GM21737 (cell line): ENCODE measurements around the gene CAPS.
"Not testable (repeated sequence)": the region's sequence is repeated elsewhere in the genome, so short reads cannot be mapped to it uniquely, and the experiment has no call there.

ENCODE experiments used
- ATAC-seq: cut with Tn5 transposase; IDR thresholded peaks from one replicate; pipeline ENCODE4 v1.9.1; 2021; ENCODE audit warnings: mild to moderate bottlenecking, moderate library complexity; ENCODE audit not compliant: unreplicated experiment

The CAPS gene

DNA sequence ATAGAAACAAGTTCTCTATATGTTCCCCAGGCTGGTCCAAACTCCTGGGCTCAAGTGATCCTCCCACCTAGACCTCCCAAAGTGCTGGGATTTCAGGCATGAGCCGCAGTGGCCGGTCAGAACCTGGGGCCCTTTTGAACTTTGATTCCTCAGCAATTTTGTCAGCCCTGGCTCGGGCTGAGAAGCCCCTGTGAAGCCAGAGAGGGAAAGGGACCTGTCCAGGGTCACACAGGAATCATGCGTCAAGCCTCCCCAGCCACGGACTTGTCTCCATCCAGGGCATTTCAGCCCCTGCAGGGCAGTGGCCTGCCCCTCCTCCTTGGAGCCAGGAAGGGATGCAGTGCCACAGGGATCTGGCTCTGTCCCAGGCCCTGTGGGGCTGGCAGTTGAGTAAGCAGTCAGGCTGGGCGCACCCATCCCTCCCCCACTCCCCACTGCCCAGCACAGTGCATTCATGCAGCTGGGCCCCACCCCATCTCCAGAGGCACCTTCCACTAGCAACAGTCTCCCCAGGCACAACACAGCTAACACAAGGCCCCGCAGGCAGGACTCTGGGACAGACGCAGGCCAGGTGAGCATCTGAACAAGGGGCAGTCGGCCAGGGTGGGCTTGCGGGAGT lies at the start of gene CAPS:
TSS of gene CAPS (plus strand) at position 516 of the 619 bp plus-strand sequence. CDS start 153 bp downstream, outside the sequence.
- ATAC-seq: no peak

DNA sequence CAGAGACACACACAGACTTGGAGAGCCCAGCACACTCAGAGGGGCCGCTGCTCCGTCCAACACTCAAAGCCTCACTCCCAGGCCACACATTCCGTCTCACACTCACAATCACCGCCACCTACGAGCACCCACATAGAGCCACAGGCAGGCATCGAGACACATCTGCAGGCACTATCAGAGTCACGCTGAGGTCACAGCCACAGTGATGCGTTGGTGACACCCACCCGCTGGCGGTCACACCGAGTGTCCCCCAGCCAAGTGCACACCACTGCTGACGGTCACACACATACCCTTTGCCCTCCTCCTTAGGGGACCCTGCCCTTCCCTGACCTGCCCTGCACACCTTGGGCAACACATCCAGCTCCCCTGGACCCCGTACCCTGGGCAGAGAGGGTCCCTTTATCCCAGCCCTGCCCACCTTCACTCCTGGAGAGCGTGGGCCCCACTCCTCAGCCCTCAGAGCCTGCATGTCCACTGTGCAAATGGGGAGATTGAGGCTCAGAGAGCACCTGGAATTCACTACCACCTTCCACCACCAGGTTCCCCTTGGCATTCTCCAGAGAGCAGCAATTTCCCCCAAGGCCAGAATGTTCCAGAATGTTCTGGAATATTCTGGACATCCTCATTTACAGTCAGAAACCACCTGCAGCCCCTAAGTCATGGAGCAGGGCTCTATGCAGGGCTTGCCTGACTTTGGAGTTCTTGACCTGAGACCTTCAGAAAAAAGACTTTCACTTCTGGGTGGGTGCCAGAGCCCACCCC lies 49.1 kb upstream of the CAPS start:
- no peak for ATAC-seq

DNA sequence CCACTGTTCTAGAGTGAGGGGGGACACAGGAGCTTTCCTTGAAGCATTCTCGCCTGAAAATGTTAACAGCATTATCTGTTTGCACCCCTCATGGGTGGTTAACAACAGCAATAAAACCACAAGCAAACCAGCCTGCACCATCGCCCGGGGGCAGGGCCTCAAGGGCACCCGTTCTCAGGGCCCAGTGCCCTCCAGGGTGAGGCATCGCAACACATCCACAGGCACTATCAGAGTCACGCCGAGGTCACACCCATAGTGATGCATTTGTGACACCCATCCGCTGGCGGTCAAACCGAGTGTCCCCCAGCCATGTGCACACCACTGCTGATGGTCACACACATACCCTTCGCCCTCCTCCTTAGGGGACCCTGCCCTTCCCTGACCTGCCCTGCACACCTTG lies 48.3 kb upstream of the CAPS start:
- ATAC-seq: no peak

DNA sequence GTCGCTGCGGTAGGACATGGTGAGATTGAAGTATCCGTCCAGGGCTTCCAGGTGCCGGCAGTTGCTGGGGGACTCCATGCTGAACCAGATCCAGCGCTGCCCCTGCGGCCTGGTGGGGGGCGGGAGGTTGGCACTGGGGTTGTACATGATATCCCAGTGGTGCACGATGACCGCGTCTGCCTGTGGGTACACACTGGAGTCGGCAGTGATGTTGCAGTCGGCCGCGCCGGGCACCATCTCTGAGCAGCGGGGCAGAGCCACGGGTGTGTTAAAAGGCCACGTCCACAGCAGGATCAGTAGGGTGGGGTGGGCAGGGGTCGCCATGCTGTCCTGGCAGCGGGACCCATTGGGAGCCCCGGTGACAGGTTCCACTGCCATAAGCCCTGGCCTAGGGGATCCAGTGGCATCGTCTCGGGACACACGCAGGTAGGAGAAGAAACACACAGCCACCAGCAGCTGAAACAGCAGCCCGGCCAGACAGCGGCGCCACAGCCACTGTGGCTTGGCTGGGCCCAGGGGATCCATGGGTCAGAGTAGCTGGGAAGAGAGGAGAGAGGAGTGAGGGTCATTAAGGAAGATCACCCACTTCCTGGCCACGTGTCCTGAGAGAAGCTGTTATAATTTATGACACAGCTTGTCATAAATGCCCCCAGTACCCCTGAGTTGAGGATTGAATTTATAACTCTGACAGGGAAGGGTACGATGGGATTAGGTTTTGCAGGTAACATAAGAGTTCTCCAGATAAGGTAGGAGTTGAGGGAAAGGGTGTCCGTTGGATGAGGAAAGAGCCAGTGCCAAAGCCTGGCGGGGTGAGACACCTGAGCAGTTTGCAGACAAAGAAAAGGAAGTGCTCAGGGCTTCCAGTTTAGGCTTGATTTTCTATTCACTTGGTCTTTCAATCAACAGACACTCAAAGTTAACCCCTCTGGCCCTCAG lies 46.6 kb upstream of the CAPS start:
- no peak for ATAC-seq

DNA sequence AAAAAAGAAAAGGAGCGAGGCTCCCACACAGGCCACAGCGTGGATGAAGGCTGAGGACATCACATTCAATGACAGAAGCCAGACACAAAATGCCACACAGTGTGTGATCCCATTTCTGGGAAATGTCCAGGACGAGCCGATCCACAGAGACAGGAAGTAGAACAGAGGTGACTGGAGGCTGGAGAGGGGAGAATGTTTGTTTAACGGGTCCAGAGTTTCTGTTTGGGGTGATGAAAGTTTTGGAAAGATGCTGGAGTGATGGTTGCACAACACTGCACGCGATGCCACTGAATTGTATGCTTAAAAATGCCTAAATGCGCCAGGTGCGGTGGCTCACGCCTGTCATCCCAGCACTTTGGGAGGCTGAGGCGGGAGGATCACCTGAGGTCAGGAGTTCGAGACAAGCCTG lies 43.1 kb upstream of the CAPS start:
- ATAC-seq: no peak

DNA sequence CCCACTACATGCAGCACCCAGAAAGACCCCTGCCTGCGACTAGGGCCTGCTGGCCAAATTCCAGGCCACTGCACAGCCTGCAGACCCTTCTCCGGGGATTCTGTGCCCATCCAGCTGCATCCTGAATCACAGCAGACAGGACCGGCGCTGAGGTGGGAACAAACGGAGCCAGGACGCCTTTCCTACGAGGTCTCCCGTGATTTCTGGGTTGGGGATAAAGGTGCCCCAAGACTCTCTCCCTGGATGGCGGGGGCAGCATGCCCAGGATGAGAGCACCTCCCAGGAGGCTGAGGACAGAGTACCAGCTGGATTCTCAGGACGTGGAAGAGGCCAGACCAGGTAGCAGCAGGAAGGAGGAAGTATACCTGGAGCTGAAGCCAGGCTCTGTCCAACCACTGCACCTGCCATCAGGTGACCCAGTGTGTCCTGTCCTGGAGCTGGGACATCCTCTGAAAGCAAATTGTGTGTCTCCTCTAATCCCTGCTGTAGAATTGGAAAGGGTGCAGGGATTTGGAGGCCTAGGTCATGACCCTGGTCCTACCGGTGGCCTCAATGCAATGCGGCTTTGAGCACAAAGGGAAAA lies 40.3 kb upstream of the CAPS start:
- no peak for ATAC-seq

DNA sequence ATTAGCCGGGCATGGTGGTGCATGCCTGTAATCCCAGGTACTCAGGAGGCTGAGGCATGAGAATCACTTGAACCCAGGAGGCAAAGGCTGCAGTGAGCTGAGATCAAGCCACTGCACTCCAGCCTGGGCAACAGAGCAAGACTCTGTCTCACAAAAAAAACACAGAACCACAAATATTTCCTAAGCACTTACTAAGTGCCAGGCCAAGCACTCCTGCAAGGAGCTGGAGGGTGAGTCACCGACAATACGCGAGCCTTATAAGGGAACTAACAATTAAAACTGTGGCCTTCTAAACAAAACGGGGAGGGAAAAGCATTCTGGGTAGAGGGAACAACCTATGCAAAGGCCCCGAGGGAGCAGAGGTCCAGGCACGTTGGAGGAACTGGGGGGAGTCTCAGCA lies 39.6 kb upstream of the CAPS start:
- ATAC-seq: not testable (repeated sequence)

DNA sequence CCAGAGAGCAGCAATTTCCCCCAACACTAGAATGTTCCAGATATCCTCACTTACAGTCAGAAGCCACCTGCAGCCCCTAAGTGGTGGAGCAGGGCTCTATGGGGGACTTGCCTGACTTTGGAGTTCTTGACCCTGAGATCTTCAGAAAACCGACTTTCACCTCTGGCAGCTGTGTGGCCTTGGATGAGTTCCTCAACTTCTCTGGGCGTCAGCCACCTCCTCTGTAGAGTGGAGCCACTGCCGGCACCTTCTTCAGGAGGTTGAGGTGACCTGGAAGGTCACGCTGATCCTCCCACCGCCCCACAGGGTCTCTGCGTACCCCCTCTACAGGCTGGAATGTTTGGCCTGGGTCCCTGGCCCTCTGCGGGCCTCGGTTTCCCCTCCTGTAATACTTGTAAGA lies 36.6 kb upstream of the CAPS start:
- ATAC-seq: no peak

DNA sequence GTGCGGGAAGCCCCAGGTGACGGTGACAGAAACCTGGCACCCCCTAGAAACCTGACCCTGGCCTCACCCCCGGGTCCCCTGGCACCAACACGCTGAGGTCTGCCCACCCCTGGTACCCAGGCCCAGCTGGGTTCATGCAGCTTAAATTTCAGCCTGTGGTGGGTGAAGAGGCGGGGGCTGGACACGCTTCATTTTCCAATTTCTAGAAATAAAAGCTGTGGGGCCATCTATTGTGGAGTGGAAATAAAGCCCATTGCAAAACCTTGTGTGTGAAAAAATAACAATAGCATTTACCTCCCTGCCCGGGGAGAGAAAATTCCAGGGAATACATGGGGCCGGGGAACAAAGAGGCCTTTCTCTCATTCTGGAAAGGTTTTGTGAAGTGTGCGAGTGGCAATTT lies 36.2 kb upstream of the CAPS start:
- no peak for ATAC-seq

DNA sequence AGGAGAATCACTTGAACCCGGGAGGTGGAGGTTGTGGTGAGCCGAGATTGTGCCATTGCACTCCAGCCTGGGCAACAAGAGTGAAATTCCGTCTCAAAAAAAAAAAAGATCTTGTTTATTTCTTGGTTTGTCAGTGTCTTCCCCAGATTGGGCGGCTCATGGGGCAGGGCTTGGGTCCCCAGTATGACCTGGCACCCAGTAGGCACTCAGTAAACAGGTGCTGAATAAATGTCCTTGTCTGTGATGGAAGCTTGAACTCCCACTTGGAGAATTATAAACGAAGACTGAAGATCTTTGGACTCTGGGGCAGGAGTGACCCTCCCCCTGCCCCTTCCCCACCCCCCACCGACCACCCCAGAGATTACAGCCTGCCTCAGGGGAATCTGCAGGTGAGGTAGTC lies 33.9 kb upstream of the CAPS start:
- ATAC-seq: no peak

DNA sequence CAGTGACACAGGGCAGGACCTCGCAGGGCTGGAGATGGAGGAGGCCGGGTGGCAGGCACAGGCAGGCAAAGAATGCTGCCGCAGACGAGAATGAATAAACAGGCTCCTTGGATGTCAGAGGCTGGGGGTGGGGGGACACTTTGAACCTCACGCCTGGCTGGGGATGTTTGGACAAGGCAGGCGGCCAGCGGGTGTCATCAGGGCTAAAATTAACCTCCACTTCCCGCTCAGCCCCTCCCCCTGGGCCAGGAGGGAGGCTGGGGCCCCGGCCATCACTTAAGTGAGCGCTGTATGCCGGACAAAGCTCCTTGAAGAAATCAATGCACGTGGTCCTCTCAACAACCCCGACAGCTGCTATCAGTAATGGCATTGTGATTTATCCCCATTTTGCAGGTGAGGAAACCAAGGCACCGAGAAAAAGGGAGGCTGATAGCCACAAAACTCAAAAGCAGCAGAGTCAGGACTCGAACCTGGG lies 33.4 kb upstream of the CAPS start:
- ATAC-seq: no peak

DNA sequence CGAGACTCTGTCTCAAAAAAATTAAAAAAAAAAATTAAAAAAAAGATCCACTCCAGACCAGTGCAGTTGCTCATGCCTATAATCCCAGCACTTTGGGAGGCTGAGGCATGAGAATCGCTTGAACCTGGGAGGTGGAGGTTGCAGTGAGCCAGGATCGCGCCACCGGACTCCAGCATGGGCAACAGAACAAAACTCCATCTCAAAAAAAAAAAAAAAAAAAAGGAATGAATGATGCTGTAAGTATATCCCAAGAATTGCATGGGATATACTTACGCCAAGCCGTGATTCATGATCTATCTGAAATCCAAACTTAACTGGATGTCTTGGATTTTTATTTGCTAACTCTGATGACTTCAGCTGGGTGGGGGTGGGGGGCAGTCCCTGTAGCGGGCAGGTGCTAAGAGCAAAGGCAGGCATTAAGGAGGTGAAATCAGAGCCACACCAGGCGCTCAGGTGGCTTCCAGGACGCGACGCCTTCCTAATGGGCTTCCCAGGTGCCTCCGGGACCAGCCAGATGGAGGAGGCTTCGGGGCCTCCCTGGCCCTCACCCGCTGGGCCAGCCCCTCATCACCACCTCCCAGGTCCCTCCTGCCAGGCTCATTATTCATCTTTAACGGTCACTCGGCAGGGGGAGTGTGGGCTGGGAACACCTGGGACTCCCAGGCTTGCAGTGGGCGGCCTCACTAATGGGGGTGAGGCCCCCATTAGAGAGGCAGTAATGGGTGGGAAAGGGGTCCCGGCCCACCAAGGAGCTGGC lies 32.3 kb upstream of the CAPS start:
- no peak for ATAC-seq

DNA sequence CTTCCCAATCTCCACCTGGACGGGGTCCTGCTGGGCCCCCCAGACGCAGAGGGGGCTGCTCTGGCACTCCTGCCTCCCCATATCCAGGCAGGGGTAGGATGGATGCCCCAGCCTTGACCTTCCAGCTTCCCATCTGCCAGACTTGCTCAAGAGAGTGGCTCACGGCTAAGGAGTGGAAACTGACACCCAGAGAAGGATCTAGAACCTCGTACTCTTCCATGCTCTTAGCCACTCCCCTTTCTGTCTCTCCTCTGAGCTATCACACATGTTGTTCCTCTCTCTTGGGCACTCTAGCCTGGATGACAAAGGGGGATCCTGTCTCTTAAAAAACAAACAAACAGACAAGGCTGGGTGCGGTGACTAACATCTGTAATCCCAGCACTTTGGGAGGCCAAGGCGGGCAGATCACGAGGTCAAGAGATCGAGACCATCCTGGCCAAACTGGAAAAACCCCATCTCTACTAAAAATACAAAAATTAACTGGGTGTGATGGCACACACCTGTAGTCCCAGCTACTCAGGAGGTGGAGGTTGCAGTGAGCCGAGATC lies 31.6 kb upstream of the CAPS start:
- ATAC-seq: no peak

DNA sequence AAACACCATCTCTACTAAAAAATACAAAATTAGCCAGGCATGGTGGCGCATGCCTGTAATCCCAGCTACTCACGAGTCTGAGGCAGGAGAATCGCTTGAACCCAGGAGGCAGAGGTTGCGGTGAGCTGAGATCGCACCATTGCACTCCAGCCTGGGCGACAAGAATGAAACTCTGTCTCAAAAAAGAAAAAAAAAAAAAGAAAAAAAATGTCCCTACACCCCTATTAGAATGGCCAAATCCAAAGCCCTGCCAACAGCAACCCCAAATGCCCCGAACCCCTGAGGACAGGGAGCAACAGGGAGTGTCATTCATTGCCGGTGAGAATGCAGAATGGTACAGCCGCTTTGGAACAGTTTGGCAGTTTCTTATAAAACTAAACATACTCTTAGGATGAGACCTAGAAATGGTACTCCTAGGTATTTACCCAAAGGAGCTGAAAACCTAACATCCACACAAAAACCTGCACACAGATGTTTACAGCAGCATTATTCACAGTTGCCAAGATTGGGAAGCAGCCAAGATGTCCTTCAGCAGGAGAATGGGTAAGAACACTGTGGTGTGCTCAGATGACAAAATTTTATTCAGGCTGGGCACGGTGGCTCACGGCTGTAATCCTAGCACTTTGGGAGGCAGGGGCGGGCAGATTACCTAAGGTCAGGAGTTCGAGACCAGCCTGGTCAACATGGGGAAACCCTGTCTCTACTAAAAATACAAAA lies 30.7 kb upstream of the CAPS start:
- not testable (repeated sequence) for ATAC-seq

DNA sequence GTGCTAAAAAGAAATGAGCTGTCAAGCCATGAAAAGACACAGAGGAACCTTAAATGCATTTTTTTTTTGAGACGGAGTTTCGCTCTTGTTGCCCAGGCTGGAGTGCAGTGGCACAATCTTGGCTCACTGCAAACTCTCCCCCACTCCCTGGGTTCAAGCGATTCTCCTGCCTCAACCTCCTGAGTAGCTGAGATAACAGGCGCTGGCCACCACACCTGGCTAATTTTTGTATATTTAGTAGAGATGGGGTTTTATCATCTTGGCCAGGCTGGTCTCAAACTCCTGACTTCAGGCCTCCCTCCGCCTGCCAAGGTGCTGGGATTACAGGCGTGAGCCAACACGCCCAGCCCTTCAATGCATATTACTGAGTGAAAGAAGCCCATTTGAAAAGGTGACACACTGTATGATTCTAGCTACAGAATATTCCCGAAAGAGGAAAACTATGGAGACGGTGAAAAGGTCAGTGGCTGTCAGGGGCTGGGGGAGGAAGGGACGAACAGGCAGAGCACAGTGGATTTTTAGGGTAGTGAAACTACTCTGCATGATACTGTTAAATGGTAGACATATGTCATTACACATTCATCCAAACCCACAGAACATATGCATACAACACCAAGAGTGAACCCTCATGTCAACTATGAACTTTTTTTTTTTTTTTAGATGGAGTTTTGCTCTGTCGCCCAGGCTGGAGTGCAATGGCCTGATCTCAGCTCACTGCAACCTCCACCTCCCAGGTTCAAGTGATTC lies 29.8 kb upstream of the CAPS start:
- ATAC-seq: not testable (repeated sequence)

DNA sequence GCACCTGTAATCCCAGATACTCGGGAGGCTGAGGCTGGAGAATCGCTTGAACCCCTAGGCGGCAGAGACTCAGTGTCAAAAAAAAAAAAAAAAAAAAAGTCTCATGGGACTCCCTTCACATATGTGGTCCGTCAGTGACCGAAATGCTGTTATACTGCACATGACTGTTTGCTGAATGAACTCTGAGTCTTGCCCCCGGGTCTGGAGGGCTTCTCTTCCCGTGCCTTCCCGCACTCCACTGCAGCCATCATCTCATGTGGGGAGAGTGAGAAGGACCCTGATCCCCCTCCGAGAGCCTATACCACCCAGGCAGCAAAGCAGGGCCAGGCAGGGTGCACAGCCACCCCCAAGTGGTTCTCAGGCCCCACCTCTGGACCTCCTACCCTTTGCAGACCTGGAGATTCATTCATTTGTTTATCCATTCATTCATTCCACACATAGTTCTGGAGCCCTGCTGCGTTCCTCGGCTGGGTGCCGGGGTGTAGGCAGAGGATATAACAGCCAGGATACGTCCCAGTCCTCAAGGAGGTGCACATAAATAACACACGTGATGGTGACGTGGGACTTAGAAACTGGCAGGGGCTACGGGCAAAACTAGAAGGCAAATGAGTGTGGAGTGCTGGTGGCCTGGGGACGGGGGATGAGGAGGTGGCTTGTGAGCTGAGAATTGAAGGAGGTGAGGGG lies 24.6 kb upstream of the CAPS start:
- no peak for ATAC-seq

DNA sequence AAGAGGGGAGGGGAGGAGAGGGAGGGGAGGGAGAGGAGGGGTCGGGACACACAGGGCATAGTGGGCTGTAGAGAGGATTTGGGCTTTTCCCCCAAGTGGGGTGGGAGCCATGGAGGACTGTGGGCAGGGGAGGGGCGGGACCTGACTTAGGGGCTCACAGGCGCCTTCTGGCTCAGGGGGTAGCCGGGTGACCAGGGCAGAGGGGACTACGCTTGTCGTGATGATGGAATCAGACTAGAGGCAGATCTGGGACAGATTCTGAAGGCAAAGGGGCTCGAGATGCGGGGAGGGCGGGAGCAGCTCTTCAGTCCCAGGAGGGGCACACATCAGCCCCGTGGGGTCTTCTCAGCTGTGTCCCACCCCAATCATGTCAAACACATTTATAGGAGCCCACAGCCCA lies 24.0 kb upstream of the CAPS start:
- ATAC-seq: no peak

DNA sequence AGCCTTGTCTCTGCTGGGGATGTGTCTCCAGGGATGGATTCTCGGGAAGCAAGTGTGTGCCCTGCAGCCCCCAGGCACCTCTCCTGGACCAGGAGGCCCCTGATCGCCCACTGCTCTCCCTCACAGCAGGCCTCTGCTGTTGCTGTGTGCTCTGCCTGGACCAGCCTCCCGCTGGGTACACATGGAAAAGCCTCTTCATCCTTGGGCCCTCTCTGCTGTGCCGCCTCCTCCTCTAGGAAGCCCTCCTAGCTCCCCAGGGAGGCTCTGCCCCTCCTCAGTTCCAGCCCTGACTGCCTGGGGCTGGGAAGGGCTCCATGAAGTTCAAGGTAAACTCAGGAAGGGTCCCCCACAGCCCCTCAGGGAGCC lies 22.5 kb upstream of the CAPS start:
- ATAC-seq: no peak
